GM10266 (cell line): ENCODE measurements around the gene LLGL2.
A peak's percentile ranks its signal among the peaks of the same experiment; 100 is the strongest.

Experiments used
- DNase-seq: peaks from one replicate; pipeline ENCODE4 v3.0.0; 2012; ENCODE audit errors: extremely low spot score
- TF ChIP-seq, protein P1 (sequence below): IDR thresholded peaks from 2 replicates; pipeline ENCODE4 v1.5.1; 2012; ENCODE audit warnings: mild to moderate bottlenecking, low read depth; ENCODE audit not compliant: control insufficient read depth, insufficient read depth; ENCODE audit errors: missing control alignments

LLGL2 gene

DNA sequence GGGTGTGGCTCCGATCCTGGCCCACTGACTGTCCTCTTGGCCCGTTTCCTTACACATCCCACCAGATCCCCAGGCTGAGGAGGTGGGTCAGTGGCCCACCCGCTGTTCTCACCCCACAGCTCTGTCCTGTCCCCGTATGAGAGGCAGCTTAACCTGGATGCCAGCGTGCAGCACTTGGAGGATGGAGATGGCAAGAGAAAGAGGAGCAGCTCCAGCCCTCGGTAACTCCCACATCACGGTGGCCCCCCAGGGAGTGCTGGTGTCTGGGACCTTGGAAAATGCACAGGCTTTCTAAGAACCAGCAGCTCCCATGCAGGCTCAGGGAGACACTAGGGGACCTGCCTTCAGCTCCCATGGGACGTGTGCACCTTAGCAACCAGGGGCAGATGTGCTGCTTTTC is 4.2 kb upstream of the LLGL2 start:
- no peak for DNase-seq

DNA sequence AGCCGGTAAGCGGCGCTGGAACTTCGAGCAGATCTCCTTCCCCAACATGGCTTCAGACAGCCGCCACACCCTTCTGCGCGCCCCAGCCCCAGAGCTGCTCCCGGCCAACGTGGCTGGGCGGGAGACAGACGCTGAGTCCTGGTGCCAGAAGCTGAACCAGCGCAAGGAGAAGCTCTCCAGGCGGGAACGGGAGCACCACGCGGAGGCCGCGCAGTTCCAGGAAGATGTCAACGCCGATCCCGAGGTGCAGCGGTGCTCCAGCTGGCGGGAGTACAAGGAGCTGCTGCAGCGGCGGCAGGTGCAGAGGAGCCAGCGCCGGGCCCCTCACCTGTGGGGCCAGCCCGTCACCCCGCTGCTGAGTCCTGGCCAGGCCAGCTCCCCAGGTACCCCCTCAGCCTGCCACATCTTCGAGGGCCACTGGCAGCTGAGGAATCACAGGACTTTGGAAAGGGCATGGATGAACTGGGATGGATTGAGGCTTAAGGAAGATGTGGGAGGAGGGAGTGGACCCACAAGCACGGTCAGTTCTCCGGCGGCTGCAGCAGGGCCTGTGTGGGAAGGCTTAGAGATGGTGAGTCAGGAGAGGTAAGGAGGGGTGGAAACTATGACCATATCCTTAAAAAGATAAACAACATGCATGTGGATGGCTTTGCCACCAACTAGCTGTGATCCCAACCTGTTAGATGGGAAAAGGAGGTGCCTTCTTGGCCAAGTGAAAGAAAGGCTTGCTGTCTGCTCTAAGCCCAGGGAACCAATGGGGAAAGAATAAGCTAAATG is 3.4 kb upstream of the LLGL2 start:
- no peak for DNase-seq
- TF ChIP-seq, protein P1, sequence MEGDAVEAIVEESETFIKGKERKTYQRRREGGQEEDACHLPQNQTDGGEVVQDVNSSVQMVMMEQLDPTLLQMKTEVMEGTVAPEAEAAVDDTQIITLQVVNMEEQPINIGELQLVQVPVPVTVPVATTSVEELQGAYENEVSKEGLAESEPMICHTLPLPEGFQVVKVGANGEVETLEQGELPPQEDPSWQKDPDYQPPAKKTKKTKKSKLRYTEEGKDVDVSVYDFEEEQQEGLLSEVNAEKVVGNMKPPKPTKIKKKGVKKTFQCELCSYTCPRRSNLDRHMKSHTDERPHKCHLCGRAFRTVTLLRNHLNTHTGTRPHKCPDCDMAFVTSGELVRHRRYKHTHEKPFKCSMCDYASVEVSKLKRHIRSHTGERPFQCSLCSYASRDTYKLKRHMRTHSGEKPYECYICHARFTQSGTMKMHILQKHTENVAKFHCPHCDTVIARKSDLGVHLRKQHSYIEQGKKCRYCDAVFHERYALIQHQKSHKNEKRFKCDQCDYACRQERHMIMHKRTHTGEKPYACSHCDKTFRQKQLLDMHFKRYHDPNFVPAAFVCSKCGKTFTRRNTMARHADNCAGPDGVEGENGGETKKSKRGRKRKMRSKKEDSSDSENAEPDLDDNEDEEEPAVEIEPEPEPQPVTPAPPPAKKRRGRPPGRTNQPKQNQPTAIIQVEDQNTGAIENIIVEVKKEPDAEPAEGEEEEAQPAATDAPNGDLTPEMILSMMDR = no peak

More for the DNA sequence above, 4.2 kb upstream of the LLGL2 start:
- TF ChIP-seq, protein P1 = no peak

DNA sequence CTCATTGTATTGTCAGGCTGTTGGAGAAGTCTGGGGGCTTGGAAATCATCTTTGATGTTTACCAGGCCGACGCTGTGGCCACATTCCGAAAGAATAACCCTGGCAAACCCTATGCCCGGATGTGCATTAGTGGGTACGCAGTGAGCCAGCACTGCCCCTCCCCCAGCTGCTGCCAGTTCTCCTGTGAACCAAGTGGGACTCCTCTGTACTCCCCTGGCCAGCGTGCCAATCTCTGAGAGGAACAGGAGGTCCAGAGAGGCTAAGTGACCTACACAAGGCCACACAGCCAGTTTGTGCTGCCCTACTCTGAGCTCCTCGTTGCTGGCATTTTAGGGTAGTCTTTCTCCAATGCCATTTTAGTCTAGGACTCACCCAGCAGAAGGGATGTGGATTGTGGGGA is 1.9 kb upstream of the LLGL2 start:
- TF ChIP-seq, protein P1 = no peak
- DNase-seq = no peak

DNA sequence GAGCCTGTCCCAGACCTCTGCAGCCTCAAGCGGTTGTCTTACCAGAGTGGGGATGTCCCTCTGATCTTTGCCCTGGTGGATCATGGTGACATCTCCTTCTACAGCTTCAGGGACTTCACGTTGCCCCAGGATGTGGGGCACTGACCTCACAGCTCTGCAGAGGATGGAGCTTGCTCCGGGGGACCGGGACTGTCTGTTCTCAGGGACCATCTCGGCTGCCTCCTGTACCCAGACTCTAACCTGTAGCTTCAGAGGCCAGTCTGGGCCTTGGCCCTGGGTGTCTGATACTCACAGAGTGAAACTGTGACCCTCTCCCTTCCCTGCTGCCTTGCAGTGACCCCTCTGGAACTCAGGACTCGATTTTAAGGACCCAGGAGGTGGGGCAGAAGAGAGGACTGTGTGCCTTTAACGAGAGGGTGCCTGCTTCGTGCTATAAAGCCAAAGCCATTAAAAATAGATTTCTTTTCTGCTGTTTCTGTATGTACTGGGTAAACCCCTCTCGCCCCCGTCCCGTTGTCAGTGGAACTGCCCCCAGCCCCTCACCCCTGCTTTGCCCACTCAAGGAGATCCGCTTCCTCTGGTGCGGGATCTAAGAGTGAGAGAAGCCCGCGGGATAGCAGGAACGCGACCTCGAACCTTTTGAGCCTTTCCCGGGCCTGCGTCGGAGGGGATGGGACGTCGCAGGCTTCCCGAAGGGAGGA is 1.1 kb upstream of the LLGL2 start:
- TF ChIP-seq, protein P1 = no peak
- no peak for DNase-seq

DNA sequence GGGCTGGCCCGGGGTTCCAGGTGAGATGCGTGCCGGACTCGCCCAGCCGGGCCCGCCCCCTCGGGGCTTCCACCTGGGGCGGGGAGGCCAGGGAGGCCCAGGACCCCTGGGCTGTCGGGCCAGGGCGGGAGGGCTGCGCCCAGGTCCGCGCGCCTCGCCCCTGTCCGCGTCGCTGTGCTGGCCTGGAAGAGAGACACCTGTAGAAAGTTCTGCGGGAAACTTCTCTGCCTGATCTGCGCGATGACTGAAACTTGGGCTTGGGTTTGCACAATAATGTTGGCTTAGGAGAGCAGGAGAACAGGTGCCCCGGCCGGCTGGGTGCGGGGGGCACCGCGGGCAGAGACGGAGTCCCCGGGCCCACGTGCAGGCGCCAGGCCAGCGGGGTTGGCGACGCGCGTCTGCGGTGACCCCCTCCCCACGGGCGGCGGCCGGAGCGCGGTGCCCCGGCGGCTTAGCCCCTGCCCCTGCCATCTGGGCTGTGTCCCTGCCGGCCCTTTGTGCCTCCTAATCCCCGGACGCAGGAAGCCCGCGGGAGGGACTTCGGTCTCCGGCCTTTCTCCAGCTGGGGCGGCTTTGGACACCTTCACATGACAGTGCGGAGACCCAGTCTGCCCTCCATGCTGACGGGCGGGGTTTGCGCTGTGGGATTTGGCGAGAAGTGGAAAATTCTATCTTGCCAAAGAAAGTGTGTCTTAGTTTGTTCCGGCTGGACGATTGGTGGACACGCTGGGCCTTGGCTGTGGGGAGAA is 483 bp downstream of the LLGL2 start:
- TF ChIP-seq, protein P1 = no peak
- peak; percentile 59 for DNase-seq

DNA sequence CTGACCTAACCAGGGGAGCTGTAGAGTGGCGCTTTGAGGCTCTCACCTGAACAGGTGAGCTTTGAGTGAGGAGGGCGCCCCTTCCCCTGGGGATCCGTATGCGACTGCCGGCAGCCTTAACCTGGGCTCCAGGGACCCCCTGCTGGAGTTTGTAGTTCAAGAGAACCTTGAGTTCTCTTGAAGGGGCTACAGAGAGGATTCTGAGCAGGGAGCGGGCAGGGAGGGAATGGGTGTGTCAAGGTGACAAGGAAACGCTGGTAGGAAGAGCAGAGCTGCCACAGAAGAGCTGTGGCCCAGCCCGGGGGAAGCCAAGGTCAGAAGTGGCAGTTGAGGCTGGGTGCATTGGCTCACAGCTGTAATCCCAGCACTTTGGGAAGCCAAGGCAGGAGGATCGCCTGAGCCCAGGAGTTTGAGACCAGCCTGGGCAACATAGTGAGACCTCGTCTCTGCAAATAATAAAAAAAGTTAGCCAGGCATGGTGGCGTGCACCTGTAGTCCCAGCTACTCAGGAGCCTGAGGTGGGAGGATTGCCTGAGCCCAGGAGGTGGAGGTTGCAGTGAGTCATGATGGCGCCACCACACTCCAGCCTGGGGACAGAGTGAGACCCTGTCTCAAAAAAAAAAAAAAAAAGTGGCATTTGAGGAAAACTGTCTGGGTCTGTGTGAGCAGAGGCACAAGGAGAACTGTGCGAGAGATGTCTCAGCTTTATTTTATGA is 1.2 kb downstream of the LLGL2 start:
- TF ChIP-seq, protein P1 = no peak
- DNase-seq = no peak
